Limb (tissue), 2 donors: ENCODE results near the gene TERB1.

ENCODE experiments used
- DNase-seq, 2 donors: peaks; one replicate each; pipeline ENCODE4 v3.0.0-alpha.2; 2016; ENCODE audit errors: extremely low spot score in 2 of 2

The TERB1 gene, protein sequence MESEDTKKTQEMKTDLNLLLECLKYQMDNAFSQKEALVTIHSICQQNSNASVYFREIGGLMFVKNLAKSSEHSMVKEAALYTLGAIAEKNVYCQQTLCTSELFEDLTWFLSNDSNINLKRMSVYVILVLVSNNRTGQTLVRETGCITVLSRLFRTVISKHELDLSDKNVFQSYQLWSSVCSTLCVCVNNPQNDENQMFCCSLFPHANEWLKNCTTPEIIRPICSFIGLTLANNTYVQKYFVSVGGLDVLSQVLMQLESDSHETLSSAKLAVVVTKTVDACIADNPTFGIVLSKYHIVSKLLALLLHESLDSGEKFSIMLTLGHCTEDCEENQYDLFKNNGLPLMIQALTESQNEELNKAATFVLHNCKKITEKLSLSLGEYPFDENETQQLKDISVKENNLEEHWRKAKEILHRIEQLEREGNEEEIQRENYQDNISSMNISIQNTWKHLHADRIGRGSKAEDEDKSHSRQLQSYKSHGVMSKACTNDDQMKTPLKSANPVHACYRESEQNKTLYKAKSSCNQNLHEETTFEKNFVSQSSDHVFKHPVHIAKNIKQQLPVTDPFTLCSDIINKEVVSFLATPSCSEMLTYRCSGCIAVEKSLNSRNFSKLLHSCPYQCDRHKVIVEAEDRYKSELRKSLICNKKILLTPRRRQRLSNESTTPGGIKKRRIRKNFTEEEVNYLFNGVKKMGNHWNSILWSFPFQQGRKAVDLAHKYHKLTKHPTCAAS

DNA sequence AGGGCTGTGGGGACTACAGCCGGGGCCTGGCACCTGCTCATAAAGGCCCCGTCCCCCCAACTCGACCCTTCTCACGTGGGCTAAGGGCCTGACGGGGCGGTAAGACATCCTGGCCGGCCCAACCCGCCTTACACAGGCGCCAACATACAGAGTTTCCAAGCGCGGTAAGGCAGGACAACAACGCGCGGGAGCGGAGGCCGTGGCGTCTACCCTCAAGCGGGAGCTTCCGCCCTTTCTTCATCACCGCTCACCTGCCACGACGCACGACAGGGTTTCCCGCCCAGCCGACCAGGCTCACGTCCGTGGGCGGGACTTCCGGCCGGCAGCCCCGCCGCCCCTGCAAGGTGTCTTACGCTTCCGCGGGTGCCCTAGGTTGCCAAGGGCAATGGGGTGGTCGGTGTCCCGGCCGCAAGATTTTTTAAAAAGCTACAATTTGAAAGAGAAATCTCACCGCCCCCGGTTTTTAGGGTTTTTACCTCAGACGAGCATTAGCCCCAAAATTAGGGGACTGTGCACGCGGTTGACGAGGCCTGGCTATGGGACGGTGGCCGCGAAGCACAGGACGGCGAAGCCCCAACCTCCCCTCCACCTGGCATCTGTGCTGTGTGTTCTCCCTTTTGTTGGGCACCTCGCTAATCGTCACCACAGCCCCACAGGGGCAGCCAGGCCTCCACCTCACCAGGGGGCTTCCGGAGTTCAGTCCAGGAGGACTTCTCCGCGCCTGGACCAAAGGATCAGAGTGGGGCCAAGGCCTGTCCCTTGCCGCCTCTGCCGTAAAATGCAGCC is at the start of gene TERB1:
Gene TERB1 (minus strand): TSS at position 265 of the 786 bp plus-strand sequence. CDS start 4,786 bp downstream, outside the sequence.
- DNase-seq = no peak

DNA sequence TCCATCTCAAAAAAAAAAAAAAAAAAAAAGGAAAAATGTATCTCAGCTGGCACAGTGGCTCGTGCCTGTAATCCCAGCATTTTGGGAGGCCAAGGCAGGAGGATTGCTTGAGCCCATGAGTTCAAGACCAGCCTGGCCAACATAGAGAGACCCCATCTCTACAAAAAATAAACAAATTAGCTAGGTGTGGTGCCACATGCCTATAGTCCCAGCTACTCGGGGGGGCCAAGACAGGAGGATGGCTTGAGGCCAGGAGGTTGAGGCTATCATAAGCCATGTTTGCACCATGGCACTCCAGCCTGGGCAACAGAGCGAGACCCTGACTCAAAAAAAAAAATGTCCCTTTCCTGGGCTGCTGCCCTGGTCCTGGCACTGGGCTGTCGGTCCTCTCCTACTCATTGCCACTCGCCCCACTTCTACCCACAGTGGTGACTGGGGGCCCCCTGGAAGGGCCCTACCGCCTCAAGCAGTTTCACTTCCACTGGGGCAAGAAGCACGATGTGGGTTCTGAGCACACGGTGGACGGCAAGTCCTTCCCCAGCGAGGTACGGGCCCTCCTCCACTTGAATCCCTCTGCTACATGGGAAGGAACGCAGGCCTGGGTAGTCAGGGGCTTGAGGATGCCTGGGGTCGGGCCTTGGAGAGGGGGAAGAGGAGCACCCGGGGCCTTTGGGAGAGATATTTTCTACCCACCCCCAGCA is 48.9 kb upstream of the TERB1 start:
- no peak for DNase-seq

DNA sequence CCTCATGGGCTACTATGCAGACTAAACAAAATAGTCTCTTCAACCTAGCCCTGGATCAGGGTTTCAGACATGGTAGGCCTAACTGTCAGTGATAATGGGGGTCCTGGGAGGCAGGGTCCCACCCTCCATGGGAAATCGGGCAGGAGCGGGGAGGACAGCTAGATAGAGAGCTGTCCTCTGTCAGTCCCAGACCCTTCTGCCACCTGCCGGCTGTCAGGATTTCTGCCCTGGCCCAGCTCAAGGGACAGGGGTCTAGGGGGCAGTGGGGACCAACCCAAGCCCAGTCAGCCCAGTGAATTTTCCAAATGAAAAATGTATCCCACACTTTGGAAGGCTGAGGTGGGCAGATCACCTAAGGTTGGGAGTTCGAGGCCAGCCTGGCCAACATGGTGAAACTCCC is 48.2 kb upstream of the TERB1 start:
- no peak for DNase-seq

DNA sequence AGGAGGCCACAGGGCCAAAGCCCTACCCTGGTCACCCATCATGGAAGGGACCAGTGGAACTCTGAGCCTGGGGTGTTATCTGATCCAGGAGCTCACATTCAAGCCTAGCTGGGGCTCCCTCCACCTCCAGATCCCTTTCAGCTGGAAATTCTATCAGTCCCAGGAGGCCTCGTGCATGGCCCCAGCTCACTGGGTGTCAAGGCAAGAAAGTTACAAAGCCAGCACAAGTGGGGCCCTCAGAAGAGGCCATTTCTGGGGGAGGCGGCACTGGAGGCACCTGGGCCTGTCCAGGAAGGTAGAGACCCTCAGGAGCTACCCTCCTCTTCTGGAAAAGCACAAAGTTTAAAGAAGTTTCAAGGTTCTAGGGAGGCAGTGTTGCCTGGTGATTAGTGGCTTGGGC is 47.6 kb upstream of the TERB1 start:
- DNase-seq = no peak

DNA sequence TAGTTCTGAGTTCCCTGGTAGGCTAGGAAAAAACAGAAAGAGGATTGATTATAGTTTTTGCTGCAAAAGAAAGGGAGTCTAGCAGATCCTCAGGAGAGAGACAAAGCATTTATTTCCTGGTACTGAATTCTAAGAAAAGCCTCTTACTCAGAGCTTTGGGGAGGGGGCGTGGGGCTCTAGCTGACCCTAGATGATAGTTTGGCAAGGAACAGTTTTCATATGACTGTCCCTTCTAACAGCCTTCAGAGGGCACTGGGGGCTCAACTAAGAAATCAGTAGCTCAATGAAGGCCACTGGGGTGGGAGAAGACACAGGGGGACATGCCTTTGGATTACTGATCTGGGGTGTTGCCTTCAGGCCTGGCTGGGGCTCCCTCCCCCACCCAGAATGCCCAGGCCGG is 46.8 kb upstream of the TERB1 start:
- DNase-seq = no peak

DNA sequence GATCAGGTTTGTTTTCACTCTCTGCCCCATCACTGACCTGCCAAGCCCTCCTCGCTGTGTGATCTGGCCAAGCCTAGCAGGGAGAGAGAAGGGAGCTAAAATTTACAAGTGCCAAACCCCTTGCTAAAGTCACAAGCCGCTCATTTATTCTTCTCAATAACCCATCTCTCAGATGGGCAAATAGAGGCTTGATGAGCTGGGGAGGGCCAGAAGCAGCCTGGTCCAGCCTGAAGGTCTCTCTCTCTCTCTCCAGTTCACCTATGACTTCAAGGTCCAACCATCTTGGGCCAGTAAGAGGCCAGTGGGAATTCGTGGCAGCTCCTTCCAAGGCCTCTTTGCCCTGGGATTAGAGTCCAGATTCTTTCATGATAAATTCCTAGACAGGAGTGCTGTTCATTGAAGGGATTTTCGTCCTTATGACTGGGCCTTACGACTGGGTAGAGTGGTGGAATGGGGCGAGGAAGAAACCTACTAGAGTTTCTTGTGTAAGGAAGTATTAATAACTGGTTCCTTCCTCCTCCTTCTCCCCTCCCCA is 46.2 kb upstream of the TERB1 start:
- no peak for DNase-seq

DNA sequence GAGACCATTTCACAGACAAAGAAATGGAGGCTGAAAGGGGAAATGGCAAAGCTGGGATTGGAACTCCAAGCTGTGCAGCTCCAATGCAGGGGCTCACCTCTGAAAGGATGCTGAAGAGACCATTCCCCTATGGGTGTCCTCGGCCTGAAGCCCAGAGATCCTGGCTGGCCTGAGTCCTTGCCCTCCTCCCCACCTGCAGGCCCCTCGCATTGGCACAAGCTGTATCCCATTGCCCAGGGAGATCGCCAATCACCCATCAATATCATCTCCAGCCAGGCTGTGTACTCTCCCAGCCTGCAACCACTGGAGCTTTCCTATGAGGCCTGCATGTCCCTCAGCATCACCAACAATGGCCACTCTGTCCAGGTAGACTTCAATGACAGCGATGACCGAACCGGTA is 45.4 kb upstream of the TERB1 start:
- no peak for DNase-seq

DNA sequence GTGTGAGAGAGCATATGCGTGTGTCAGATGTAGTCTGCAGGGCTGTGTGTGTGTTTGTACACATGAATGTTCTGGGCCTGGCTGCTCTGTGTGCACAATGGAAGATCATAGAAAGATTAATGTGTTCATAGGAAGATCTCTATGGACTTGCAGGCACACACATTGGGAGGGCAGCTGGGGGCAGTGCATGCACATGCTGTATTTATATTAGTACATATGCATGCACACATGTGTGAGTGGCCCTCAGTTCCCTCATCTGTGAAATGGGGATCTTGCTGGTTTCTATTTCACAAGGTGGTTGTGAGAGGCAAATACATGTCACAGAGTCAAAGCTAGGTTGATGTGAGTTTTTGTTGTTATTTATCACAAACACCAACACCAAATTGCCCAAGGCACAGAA is 44.9 kb upstream of the TERB1 start:
- no peak for DNase-seq

DNA sequence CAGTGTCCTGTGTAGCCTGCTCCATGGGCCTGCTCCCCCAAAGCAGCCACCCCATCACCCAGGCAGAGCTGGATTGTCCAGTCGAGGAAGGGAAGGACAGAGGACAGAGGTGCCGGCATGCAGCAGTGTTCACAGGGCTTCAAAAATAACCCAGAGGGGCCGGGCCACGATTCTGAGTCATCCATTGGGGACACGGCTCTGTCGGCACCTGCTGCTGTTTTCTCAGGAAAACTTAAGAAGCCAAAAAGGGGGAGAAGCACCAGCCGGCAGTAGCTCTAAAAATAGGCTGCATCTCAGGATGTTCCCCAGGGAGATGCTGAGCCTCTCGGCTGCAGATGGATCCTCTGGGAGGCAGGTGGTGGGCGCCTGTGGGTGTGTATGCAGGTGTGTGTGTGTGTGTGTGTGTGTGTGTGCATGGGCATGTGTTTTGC is 44.4 kb upstream of the TERB1 start:
- DNase-seq = no peak

DNA sequence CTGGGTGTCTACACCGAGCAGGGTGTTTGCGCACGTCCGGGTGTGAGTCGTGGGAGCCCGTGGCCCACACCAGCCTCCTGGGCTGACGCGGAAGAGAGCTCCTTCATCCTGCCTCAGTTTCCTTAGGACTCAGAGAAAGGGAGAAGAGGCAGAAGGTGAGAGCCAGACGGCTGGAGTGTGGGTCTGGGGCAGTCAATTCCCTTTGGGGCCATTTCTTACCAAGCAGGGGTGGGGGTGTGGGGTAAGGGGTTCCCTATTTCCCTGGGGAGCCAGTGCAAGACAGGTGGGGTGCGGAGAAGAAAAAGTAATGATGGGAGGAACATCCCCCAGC is 43.7 kb upstream of the TERB1 start:
- no peak for DNase-seq

DNA sequence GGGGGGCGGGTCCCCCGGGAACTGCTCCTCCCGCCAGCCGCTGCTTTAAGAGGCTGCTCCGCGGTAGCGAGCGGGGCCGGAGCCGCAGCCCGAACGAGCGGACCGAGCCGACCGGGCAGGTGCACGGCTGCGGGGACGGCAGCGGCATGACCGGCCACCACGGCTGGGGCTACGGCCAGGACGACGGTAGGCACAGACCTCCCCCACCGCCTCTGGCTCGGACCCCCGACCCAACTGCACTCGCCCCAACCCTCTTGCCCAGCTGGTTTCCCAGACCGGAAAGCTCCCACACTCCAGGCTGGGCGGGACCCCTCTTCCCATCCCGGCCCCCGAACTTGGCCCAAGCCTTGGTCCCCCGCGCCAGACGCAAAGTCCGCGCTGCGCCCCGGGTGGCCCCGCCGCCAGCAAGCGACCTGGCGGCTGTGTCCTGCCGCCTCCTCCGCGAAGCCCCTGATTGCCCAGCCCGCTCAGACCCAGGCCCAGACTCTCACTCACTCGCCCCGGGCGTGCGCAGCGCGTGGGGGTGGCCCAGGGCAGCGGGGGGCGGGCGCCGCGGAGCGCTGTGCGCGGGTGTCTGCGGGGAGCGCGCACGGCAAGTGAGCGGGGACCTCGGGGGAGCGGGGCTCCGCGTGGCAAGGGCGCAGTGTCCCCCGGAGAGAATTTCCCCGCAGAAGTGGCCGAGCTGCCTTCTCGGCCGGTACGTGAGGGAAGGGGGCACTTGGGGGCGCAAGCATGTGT is 43.1 kb upstream of the TERB1 start, which contains the start of gene CA7:
Gene CA7 (plus strand): TSS at position 73 of the 738 bp plus-strand sequence. CDS start 74 bp downstream, at position 147.
- DNase-seq = peak in 1 of 2 donors; percentile 43

DNA sequence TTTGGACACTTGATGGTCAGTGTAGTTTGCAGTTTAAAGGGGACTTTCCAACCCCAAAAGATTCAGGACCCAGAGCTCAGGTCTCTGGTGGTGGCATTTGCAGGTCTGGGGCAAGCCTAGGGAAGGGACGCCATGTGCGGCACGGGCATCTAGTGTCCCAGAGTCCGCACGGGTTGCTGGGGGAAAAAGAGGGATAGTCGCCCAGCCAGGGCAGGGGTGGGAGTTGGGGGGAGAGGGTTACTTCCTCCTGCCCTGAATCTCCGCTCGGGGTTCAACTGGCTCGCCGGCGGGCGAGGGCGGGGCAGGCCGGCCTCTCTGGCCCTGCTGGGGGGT is 42.6 kb upstream of the TERB1 start:
- DNase-seq = no peak

DNA sequence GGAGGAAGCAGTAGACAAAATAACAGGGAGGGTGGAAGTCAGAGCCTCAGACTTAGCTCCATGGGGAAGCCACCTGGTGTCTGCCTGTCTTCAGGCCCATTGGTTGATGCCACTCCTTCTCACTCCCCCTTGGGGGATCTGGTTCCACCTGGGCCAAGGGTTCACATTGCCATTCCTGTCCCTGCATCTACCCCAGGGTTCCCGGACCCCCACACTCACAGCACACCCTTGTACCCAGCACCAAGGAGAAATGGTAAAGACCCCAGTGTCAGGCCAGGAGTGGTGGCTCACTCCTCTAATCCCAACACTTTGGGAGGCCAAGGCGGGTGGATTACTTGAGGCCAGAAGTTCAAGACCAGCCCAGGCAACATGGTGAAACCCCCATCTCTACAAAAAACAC is 41.8 kb upstream of the TERB1 start:
- no peak for DNase-seq

DNA sequence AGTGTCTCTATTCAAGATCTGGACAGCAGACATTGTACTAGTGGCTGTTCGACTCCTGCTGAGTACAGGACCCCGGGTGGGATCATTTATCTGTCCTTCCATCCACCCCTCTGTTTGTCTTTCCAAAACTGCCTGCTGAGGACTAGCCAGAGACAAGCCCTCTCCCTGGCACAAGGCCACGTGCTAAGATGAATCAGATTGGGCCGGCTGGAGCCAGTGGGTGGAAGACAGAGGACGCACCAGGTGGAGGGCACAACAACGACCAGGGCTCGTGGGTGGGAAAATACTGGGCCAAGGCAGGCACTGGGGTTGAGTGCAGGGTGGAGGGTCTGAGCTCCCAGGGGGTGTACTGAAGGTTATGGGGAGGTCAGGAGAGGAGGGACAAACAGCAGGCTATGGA is 41.4 kb upstream of the TERB1 start:
- DNase-seq = no peak

DNA sequence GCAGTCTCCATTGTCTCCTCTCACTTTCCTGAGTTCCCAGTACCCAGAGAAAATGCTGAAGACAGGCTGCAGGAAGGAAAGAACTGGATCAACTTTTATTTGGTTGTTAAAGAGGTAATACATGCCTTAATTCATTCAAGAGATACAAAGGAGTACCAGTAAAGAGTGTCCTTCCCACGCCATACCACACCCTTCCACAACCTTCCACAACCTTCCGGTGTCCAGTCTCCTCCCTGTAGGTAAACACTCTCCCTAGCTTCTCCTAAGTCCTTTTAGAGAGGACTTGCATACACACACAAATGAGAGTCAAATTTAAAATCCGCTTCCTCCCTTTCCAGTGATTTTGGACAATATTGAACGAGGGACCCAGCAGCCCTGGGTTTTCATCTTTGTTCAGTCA is 40.0 kb upstream of the TERB1 start:
- no peak for DNase-seq

DNA sequence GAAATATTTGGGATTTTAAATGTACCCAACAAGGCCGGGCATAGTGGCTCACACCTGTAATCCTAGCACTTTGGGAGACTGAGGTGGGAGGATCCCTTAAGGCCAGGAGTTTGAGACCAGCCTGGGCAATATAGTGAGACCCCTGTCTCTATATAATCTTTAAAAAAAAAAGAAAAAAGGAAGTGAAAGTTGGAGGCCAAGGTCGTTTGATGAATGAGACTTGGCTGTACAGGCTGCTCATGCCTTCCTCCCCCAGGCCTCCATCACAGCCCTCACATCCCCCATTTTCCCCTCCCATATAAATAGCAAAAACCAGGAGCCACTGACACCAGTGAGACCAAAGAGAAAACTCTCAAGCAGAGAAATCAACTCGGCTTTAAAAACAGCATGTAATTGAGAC is 39.5 kb upstream of the TERB1 start:
- DNase-seq = no peak

DNA sequence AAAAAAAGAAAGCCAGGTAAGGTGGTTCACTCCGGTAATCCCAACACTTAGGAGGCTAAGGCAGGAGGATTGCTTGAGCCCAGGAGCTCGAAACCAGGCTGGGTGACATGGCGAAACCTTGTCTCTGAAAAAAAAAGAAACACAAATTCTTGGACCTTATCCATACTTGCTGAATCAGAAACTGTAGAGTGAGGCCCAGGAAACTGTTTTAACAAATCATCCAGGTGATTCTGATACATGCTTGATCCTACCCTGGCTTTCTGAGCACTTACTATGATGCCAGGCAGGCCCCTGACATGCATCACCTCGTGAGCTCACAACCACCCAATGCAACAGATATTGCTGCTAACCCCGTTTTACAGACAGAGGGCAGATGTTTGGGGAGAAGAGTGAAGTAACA is 33.4 kb upstream of the TERB1 start:
- no peak for DNase-seq

DNA sequence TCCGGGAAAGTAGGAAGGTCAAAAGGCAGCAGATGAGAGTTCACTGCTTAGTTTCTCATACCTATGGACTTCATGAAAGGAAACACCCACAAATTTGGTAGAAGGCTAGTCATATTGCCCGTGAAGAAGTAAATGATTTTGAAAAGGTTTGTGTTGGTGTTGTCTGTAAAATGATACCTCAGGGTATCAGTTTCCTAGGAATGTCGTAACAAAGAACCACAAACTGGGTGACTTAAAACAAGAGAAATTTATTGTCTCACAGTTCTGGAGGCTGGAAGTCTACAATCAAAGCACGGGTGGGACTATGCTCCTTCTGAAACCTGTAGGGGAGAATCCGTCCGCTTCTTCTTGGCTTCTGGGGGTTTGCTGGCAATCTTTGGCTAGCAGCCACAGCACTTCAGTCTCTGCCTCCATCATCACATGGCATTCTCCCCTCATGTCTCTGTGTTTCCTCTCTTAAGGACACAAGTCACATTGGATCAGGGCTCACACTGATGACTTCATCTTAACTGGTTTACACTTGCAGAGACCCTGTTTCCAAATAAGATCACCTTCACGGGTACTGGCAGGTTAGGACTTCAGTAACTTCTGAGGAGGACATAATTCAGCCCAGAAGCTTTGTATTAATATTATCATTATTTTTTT is 31.4 kb upstream of the TERB1 start:
- no peak for DNase-seq

DNA sequence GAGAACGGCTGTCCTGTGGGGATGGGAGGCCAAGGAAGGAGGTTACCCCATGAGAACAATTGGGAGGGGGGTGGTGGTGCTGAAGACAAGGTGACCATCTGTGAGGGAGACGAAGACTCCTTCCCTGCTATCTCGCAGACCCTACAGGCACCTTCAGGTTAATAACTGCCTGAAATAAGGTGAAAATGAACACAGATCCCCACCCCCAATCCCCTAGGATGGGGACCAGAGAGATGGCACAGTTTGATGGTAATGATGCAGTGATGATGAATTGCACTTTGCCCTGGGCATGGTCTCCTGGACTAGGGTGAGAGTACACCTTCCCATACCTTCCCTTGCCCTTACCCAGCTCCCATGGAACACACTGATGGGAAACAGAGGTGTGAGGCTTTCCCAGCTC is 30.8 kb upstream of the TERB1 start:
- no peak for DNase-seq
